Measurements from ENCODE around the gene COX4I1.

Gene COX4I1

GRCh38 chr16:85819245-85819644, 19.8 kb downstream of the COX4I1 start:
- TF ChIP-seq CTCF (IDR thresholded peaks at IDR 0.05; ENCODE audit: insufficient read depth, low read length, poor library complexity, severe bottlenecking): peak; percentile 85
- H3K36me3 ChIP-seq (ENCODE audit: control insufficient read depth, insufficient read depth, low read length): no peaks in the 10 kb centered on the region
- H3K4me3 ChIP-seq (replicated peaks; ENCODE audit: low read depth, low read length): no peak overlapping the region
- no peak for DNase-seq (ENCODE audit: extremely low read depth, insufficient read length)
- no peaks in the 10 kb centered on the region for H3K27me3 ChIP-seq (replicated peaks; ENCODE audit: control insufficient read depth, insufficient read depth, low read length)

GRCh38 chr16:85819771-85820170, 20.3 kb downstream of the COX4I1 start:
- Histone ChIP-seq H3K4me3 (replicated peaks; ENCODE audit: low read depth, low read length) (no peak overlapping the region), H3K27me3 (replicated peaks; ENCODE audit: control insufficient read depth, insufficient read depth, low read length) (no peaks in the 10 kb centered on the region), H3K36me3 (ENCODE audit: control insufficient read depth, insufficient read depth, low read length) (no peaks in the 10 kb centered on the region)
- no peak for TF ChIP-seq CTCF (IDR thresholded peaks at IDR 0.05; ENCODE audit: insufficient read depth, low read length, poor library complexity, severe bottlenecking)
- DNase-seq (ENCODE audit: extremely low read depth, insufficient read length): no peak

GRCh38 chr16:85820604-85821372, 21.3 kb downstream of the COX4I1 start:
- Histone ChIP-seq H3K27me3 (replicated peaks; ENCODE audit: control insufficient read depth, insufficient read depth, low read length) (no peaks in the 10 kb centered on the region), H3K36me3 (ENCODE audit: control insufficient read depth, insufficient read depth, low read length) (no peaks in the 10 kb centered on the region), H3K4me3 (replicated peaks; ENCODE audit: low read depth, low read length) (no peak overlapping the region)
- TF ChIP-seq CTCF (IDR thresholded peaks at IDR 0.05; ENCODE audit: insufficient read depth, low read length, poor library complexity, severe bottlenecking): no peak
- DNase-seq (ENCODE audit: extremely low read depth, insufficient read length): no peak

GRCh38 chr16:85821390-85822135, 22.1 kb downstream of the COX4I1 start:
- Histone ChIP-seq H3K27me3 (replicated peaks; ENCODE audit: control insufficient read depth, insufficient read depth, low read length) (no peaks in the 10 kb centered on the region), H3K4me3 (replicated peaks; ENCODE audit: low read depth, low read length) (no peak overlapping the region), H3K36me3 (ENCODE audit: control insufficient read depth, insufficient read depth, low read length) (no peaks in the 10 kb centered on the region)
- peak; percentile 84 for DNase-seq (ENCODE audit: extremely low read depth, insufficient read length)
- TF ChIP-seq CTCF (IDR thresholded peaks at IDR 0.05; ENCODE audit: insufficient read depth, low read length, poor library complexity, severe bottlenecking): peak; percentile 94

GRCh38 chr16:85822145-85822544, 22.6 kb downstream of the COX4I1 start:
- no peaks in the 10 kb centered on the region for H3K36me3 ChIP-seq (ENCODE audit: control insufficient read depth, insufficient read depth, low read length)
- H3K27me3 ChIP-seq (replicated peaks; ENCODE audit: control insufficient read depth, insufficient read depth, low read length): no peaks in the 10 kb centered on the region
- no peak for DNase-seq (ENCODE audit: extremely low read depth, insufficient read length)
- H3K4me3 ChIP-seq (replicated peaks; ENCODE audit: low read depth, low read length): no peak overlapping the region
- no peak for TF ChIP-seq CTCF (IDR thresholded peaks at IDR 0.05; ENCODE audit: insufficient read depth, low read length, poor library complexity, severe bottlenecking)
